ENCODE measurements around the gene SCRG1.

SCRG1 gene

DNA sequence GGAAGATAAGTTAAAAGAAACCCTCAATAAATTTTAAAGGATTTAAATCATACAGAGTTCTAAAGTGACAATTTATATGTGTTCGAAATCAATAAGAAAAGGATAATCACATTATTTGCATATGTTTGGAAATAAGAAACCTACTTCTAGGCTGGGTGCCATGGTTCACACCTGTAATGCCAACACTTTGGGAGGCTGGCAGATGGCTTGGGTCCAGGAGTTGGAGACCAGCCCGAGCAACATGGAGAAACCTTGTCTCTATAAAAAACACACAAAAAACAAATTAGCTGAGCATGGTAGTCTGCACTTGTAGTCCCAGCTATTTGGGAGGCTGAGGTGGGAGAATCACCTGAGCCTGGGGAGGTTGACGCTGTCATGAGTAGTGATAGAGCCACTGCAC, 36.2 kb downstream of the SCRG1 start:
- DNase-seq (ENCODE audit: low read depth in 3 of 3), result no peak

GRCh38 chr4:173360587-173361221, 38.2 kb downstream of the SCRG1 start:
- DNase-seq (ENCODE audit: low read depth in 3 of 3), result no peak

GRCh38 chr4:173357939-173358338, 41.0 kb downstream of the SCRG1 start:
- DNase-seq (ENCODE audit: low read depth in 3 of 3), result no peak

DNA sequence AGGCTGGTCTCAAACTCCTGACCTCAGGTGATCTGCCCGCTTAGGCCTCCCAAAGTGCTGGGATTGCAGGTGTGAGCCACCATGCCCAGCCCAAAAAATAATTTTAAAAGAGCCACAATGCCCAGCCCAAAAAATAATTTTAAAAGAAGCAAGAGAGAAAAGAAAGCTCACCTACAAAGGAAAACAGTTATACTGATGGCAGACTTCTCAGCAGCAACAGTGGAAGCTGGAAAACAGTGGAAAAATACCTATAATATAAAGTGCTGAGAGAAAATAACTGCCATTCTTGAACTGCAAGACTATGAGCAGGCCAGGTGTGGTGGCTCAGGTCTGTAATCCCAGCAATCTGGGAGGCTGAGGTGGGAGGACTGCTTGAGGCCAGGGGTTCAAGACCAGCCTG, 51.4 kb downstream of the SCRG1 start:
- DNase-seq (ENCODE audit: low read depth in 3 of 3), result no peak

GRCh38 chr4:173346074-173346473, 52.8 kb downstream of the SCRG1 start:
- DNase-seq (ENCODE audit: low read depth in 3 of 3), result no peak

DNA sequence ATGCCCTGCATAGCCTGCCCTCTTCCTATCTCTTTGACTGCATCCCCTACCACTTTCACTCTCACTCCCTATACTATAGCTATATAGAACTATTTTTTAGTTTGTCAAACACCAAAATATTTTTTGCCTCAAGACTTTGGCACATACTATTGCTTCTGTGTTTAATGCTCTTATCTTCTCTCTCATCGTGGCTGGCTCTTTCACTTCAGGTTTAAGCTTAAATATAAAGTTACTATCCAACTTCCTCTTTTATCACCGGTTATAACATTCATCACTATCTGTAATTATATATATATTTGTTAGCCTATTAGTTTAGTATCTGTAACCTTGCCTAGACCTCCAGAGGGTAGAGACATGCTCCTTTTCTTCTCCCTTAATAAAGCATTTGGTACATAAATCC, 53.3 kb downstream of the SCRG1 start:
- no peak for DNase-seq (ENCODE audit: low read depth in 3 of 3)

DNA sequence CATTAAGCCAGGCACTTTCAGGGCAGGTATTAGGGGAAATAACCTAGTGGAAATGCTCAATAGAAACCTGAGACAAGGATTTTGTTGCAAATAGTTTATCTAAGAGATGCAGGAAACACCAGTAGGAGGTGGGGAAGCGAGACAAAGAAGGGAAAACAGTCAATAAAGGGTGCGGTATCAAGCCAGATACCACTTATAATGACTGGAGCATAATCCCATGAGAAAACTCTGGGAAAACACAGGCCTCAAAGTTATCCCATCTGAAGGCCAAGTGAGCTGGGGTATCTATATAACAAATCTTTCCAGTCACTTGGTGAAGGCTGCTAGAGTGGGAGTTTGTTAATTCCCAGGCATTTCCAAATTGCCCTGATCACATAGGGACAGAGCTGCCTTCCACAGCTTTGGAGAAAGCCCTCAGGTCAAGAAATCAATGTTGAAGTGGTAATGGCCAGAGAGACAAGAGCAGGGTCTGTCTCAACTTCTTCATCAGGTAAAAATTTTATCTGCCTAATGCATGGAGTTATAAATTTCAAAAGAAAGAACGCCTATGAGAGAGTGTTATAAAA, 55.0 kb downstream of the SCRG1 start:
- no peak for DNase-seq (ENCODE audit: low read depth in 3 of 3)

DNA sequence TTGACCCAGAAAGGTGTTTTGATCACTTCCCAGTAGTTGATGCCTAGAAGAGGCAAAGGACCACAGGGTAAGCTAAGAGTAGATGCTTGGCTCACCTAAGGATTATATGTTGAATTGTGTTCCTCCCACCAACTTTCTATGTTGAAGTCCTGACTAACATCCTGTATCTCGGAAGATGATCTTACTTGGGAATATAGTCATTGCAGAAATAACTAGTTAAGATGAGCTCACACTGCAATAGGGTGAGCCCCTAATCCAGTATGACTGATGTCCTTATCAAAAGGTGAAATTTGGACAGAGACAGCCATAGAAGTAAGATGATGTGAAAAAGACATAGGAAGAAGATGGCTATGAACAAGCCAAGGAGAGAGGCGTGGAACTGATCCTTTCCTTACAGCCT, 61.5 kb downstream of the SCRG1 start:
- no peak for DNase-seq (ENCODE audit: low read depth in 3 of 3)

- DNase-seq (ENCODE audit: low read depth in 3 of 3), result peak in 1 of 3 experiments; percentile 8
Measured at GRCh38 chr4:173334891-173335752, 63.8 kb downstream of the SCRG1 start.

All from stimulated activated CD4-positive, alpha-beta T cell treated with anti-CD3 and anti-CD28 coated beads, TNF-alpha, amount 100 ng/mL, for 4 hours (primary cell).